Esophagus muscularis mucosa (tissue), 3 donors: ENCODE results near the gene ZNF585A.

Source experiments
- POLR2AphosphoS5 ChIP-seq, 2 donors: sonication (generic); formaldehyde crosslinking; IDR thresholded peaks; one replicate each; pipeline ENCODE4 v1.6.1; 2017; ENCODE audit warnings: antibody characterized with exemption in 2 of 2
- TF ChIP-seq, protein P1 (sequence below), 3 experiments: fragments of 200-600 bp in 2 of 3; fragments of 450-650 bp in 1 of 3; sonication (generic) in 2 of 3; IDR thresholded peaks; one replicate each; pipeline ENCODE4 v1.5.1; 2017 to 2019; ENCODE audit warnings: antibody characterized with exemption in 3 of 3, mild to moderate bottlenecking in 2 of 3, moderate library complexity in 1 of 3

DNA sequence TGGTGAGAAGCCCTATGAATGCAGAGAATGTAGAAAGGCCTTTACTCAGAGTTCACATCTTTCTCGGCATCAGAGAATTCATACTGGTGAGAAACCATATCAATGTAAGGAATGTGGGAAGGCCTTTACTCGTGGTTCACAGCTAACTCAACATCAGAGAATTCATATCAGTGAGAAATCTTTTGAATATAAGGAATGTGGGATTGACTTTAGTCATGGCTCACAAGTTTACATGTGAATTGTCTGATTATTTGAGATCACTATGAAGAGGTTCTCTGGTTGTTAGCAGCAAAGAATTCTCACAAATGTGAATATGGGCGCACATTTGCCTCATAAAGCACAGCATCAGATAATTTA is 43.7 kb downstream of the ZNF585A start:
- TF ChIP-seq, protein P1, sequence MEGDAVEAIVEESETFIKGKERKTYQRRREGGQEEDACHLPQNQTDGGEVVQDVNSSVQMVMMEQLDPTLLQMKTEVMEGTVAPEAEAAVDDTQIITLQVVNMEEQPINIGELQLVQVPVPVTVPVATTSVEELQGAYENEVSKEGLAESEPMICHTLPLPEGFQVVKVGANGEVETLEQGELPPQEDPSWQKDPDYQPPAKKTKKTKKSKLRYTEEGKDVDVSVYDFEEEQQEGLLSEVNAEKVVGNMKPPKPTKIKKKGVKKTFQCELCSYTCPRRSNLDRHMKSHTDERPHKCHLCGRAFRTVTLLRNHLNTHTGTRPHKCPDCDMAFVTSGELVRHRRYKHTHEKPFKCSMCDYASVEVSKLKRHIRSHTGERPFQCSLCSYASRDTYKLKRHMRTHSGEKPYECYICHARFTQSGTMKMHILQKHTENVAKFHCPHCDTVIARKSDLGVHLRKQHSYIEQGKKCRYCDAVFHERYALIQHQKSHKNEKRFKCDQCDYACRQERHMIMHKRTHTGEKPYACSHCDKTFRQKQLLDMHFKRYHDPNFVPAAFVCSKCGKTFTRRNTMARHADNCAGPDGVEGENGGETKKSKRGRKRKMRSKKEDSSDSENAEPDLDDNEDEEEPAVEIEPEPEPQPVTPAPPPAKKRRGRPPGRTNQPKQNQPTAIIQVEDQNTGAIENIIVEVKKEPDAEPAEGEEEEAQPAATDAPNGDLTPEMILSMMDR (IDR thresholded peaks at IDR 0.05) = no peak
- TF ChIP-seq POLR2AphosphoS5 (IDR thresholded peaks at IDR 0.05) = no peak
